Fibroblast of lung (primary cell): ENCODE results near the gene AMMECR1.

Experiments
- EZH2 ChIP-seq: IDR thresholded peaks from 2 replicates; pipeline ENCODE4 v1.5.1; 2012; ENCODE audit warnings: low read length, control low read depth, mild to moderate bottlenecking; ENCODE audit errors: missing control alignments
- TF ChIP-seq, protein P1 (sequence below), 2 donors: IDR thresholded peaks in 1 of 2; conservative IDR thresholded peaks in 1 of 2; 1 replicate in 1 of 2; 2 replicates in 1 of 2; pipeline ENCODE4 v1.5.1; 2011 to 2012; ENCODE audit warnings: low read length in 2 of 2, control low read depth in 1 of 2, inconsistent platforms in 1 of 2, low read depth in 1 of 2, mild to moderate bottlenecking in 1 of 2

DNA sequence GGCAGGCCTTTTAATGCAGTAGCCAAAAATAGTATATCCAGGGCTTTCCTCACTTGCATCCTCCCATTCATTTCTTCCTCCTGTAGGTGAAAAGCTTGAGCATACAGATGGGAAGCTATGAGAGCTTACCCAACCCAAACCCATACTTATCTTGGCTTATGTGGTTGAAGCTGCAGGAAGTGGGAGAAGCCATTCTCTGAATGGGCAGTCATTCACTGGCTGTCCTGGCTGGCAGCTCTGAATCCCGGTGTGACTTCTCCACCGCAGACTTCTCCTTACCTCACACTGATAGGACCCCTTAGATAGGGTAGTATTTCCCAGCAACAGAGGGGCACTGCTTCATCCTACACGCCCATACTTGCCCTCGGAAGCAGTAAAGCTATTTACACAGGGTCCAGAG is 125.4 kb downstream of the AMMECR1 start:
- TF ChIP-seq, protein P1, sequence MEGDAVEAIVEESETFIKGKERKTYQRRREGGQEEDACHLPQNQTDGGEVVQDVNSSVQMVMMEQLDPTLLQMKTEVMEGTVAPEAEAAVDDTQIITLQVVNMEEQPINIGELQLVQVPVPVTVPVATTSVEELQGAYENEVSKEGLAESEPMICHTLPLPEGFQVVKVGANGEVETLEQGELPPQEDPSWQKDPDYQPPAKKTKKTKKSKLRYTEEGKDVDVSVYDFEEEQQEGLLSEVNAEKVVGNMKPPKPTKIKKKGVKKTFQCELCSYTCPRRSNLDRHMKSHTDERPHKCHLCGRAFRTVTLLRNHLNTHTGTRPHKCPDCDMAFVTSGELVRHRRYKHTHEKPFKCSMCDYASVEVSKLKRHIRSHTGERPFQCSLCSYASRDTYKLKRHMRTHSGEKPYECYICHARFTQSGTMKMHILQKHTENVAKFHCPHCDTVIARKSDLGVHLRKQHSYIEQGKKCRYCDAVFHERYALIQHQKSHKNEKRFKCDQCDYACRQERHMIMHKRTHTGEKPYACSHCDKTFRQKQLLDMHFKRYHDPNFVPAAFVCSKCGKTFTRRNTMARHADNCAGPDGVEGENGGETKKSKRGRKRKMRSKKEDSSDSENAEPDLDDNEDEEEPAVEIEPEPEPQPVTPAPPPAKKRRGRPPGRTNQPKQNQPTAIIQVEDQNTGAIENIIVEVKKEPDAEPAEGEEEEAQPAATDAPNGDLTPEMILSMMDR (conservative IDR thresholded peaks at IDR 0.05 in 1 of 2, IDR thresholded peaks at IDR 0.05 in 1 of 2; ENCODE audit: low read depth in 1 of 2, low read length in 2 of 2): no peak
- TF ChIP-seq EZH2: no peak
